ENCODE data around the gene UQCR10. TPM values are rescaled to one million over a fixed set of nuclear protein-coding genes. Genes with fewer than 3 reads are reported as not detected.

UQCR10 gene
- total RNA-seq, 1 donor from 2014 or later = 48.7 TPM

- Histone ChIP-seq H3K4me1 (peaks cover 6% of the 10 kb centered on the region), H2AFZ (replicated peaks) (no peak overlapping the region), H3K36me3 (no peaks in the 10 kb centered on the region), H3K4me2 (no peak overlapping the region), H3K4me3 (no peak overlapping the region), H3K79me2 (ENCODE audit: low read depth) (no peaks in the 10 kb centered on the region), H3K9me3 (ENCODE audit: low read depth) (no peaks in the 10 kb centered on the region), H3K9ac (no peak overlapping the region), H3F3A (ENCODE audit: low read depth) (peaks cover 5% of the 10 kb centered on the region), H3K27ac (no peak overlapping the region), H3K27me3 (no peaks in the 10 kb centered on the region), H4K20me1 (ENCODE audit: low read depth) (no peaks in the 10 kb centered on the region)
- DNase-seq (ENCODE audit: low spot score) = no peak
- H3K36me3 Mint-ChIP-seq = peaks cover 22% of the 10 kb centered on the region
- no peak overlapping the region for H3K4me3 Mint-ChIP-seq
- H3K9me3 Mint-ChIP-seq = no peaks in the 10 kb centered on the region
- H3K4me1 Mint-ChIP-seq = peaks cover 2% of the 10 kb centered on the region
- TF ChIP-seq EZH2 (IDR thresholded peaks at IDR 0.05) = no peak
- TF ChIP-seq CTCF (IDR thresholded peaks at IDR 0.05) = no peak
- no peak for TF ChIP-seq EZH2phosphoT487 (IDR thresholded peaks at IDR 0.05)
- H3K27me3 Mint-ChIP-seq (ENCODE audit: insufficient read depth, low read depth) = no peaks in the 10 kb centered on the region
- H3K27ac Mint-ChIP-seq = no peak overlapping the region
Measured at GRCh38 chr22:29804985-29805384, 37.8 kb downstream of the UQCR10 start.

- Histone ChIP-seq H3F3A (ENCODE audit: low read depth) (peaks cover 4% of the 10 kb centered on the region), H3K27me3 (no peaks in the 10 kb centered on the region), H2AFZ (replicated peaks) (no peak overlapping the region), H4K20me1 (ENCODE audit: low read depth) (no peaks in the 10 kb centered on the region), H3K4me2 (no peak overlapping the region), H3K9me3 (ENCODE audit: low read depth) (no peaks in the 10 kb centered on the region), H3K36me3 (no peaks in the 10 kb centered on the region), H3K79me2 (ENCODE audit: low read depth) (no peaks in the 10 kb centered on the region), H3K4me1 (peaks cover 5% of the 10 kb centered on the region), H3K4me3 (no peak overlapping the region), H3K9ac (no peak overlapping the region), H3K27ac (no peak overlapping the region)
- no peaks in the 10 kb centered on the region for H3K27me3 Mint-ChIP-seq (ENCODE audit: insufficient read depth, low read depth)
- no peaks in the 10 kb centered on the region for H3K9me3 Mint-ChIP-seq
- DNase-seq (ENCODE audit: low spot score) = no peak
- H3K4me1 Mint-ChIP-seq = peaks cover 2% of the 10 kb centered on the region
- no peak overlapping the region for H3K4me3 Mint-ChIP-seq
- H3K27ac Mint-ChIP-seq = no peak overlapping the region
- TF ChIP-seq EZH2phosphoT487 (IDR thresholded peaks at IDR 0.05) (no peak), CTCF (IDR thresholded peaks at IDR 0.05) (no peak), EZH2 (IDR thresholded peaks at IDR 0.05) (no peak)
- peaks cover 16% of the 10 kb centered on the region for H3K36me3 Mint-ChIP-seq
Measured at GRCh38 chr22:29806196-29806595, 39.0 kb downstream of the UQCR10 start.

GRCh38 chr22:29810216-29810615 is 43.0 kb downstream of the UQCR10 start:
- Histone ChIP-seq H3K27me3 (no peaks in the 10 kb centered on the region), H3K36me3 (no peaks in the 10 kb centered on the region), H3F3A (ENCODE audit: low read depth) (no peaks in the 10 kb centered on the region), H3K4me3 (no peak overlapping the region), H4K20me1 (ENCODE audit: low read depth) (no peaks in the 10 kb centered on the region), H3K9me3 (ENCODE audit: low read depth) (no peaks in the 10 kb centered on the region), H3K79me2 (ENCODE audit: low read depth) (no peaks in the 10 kb centered on the region), H3K27ac (no peak overlapping the region), H3K9ac (no peak overlapping the region), H3K4me2 (no peak overlapping the region), H2AFZ (replicated peaks) (no peak overlapping the region), H3K4me1 (no peaks in the 10 kb centered on the region)
- Mint-ChIP-seq H3K36me3 (peaks cover 19% of the 10 kb centered on the region), H3K27me3 (ENCODE audit: insufficient read depth, low read depth) (peaks cover 2% of the 10 kb centered on the region), H3K4me1 (peaks cover 3% of the 10 kb centered on the region), H3K4me3 (no peak overlapping the region), H3K9me3 (no peaks in the 10 kb centered on the region), H3K27ac (no peak overlapping the region)
- DNase-seq (ENCODE audit: low spot score) = no peak
- no peak for TF ChIP-seq CTCF (IDR thresholded peaks at IDR 0.05)

GRCh38 chr22:29811377-29811776 is 44.2 kb downstream of the UQCR10 start:
- Mint-ChIP-seq H3K9me3 (no peaks in the 10 kb centered on the region), H3K27me3 (ENCODE audit: insufficient read depth, low read depth) (peaks cover 2% of the 10 kb centered on the region), H3K4me1 (peaks cover 6% of the 10 kb centered on the region), H3K27ac (no peak overlapping the region), H3K36me3 (peaks cover 19% of the 10 kb centered on the region), H3K4me3 (no peak overlapping the region)
- H3F3A ChIP-seq (ENCODE audit: low read depth) = no peaks in the 10 kb centered on the region
- no peak for TF ChIP-seq CTCF (IDR thresholded peaks at IDR 0.05)
- TF ChIP-seq EZH2 (IDR thresholded peaks at IDR 0.05) = no peak
- TF ChIP-seq EZH2phosphoT487 (IDR thresholded peaks at IDR 0.05) = no peak
- no peak overlapping the region for H3K4me3 ChIP-seq
- no peak overlapping the region for H3K27ac ChIP-seq
- H3K79me2 ChIP-seq (ENCODE audit: low read depth) = no peaks in the 10 kb centered on the region
- no peak overlapping the region for H2AFZ ChIP-seq (replicated peaks)
- no peak for DNase-seq (ENCODE audit: low spot score)
- H3K9me3 ChIP-seq (ENCODE audit: low read depth) = no peaks in the 10 kb centered on the region
- no peak overlapping the region for H3K9ac ChIP-seq
- H3K4me2 ChIP-seq = no peak overlapping the region
- H3K4me1 ChIP-seq = peaks cover 6% of the 10 kb centered on the region
- H3K27me3 ChIP-seq = no peaks in the 10 kb centered on the region
- no peaks in the 10 kb centered on the region for H3K36me3 ChIP-seq
- H4K20me1 ChIP-seq (ENCODE audit: low read depth) = no peaks in the 10 kb centered on the region

Data from neural progenitor cell (in vitro differentiated cells).